MCF 10A (cell line): Measurements from ENCODE around the gene ZFP92. TPM values are rescaled to one million over a fixed set of nuclear protein-coding genes. Genes with fewer than 3 reads are reported as not detected.

Experiments
- BruUV-seq: library from RNA; stranded (reverse); fragments of 400-500 nt; replicated peaks from 2 replicates; lab custom pipeline; 2021; lab: Mats Ljungman, UMichigan
- CTCF ChIA-PET: fragments of 300-600 bp; sonication (Branson Sonifier 250); formaldehyde crosslinking; extraction: SDS; loops from one replicate; lab custom pipeline; 2021; ENCODE audit warnings: antibody characterized with exemption, inconsistent platforms; lab: Yijun Ruan, JAX
- POLR2A ChIA-PET: fragments of 300-600, 350-650 bp; sonication (Branson Sonifier 250); formaldehyde crosslinking; extraction: SDS; loops from one replicate; lab custom pipeline; 2020; ENCODE audit warnings: antibody characterized with exemption, inconsistent platforms; lab: Yijun Ruan, JAX
- DNase-seq: peaks from one replicate; pipeline ENCODE4 v3.0.0-alpha.2; 2018; ENCODE audit not compliant: unreplicated experiment
- H3K27ac Mint-ChIP-seq: one replicate; pipeline ENCODE4 v1.8.0; 2022; ENCODE audit warnings: mild to moderate bottlenecking, low read depth, mixed read lengths; ENCODE audit not compliant: unreplicated experiment
- H3K27me3 Mint-ChIP-seq: one replicate; pipeline ENCODE4 v1.8.0; 2022; ENCODE audit warnings: mixed read lengths; ENCODE audit not compliant: insufficient read depth, unreplicated experiment
- H3K36me3 Mint-ChIP-seq: one replicate; pipeline ENCODE4 v1.8.0; 2022; ENCODE audit warnings: mild to moderate bottlenecking, moderate library complexity, mixed read lengths; ENCODE audit not compliant: insufficient read depth, unreplicated experiment
- H3K4me1 Mint-ChIP-seq: one replicate; pipeline ENCODE4 v1.8.0; 2022; ENCODE audit warnings: mixed read lengths; ENCODE audit not compliant: insufficient read depth, unreplicated experiment
- H3K4me3 Mint-ChIP-seq: one replicate; pipeline ENCODE4 v1.8.0; 2022; ENCODE audit warnings: mild to moderate bottlenecking, moderate library complexity, mixed read lengths; ENCODE audit not compliant: unreplicated experiment
- H3K9me3 Mint-ChIP-seq: one replicate; pipeline ENCODE4 v1.8.0; 2022; ENCODE audit warnings: mixed read lengths; ENCODE audit not compliant: unreplicated experiment
- intact Hi-C: fragments of 100-400 bp; cut with micrococcal nuclease; formaldehyde crosslinking; loops from 2 replicates; pipeline ENCODE4 v1.14.1; 2022
- total RNA-seq: library from RNA; stranded (reverse); gene quantifications from 2 replicates; pipeline ENCODE4 v1.2.3, GENCODE V29; 2022
- TF ChIP-seq, protein P1 (sequence below): fragments of 200-600 bp; IDR thresholded peaks from one replicate; pipeline ENCODE4 v1.8.0; 2022; ENCODE audit warnings: antibody characterized with exemption, mild to moderate bottlenecking; ENCODE audit not compliant: unreplicated experiment

ZFP92 gene
- total RNA-seq, 1 experiment from 2014 or later, result not detected

GRCh38 chrX:153378607-153379006 is 32.7 kb upstream of the ZFP92 start:
- no peak for DNase-seq
- H3K36me3 Mint-ChIP-seq, result no peaks in the 10 kb centered on the region
- H3K27ac Mint-ChIP-seq, result no peak overlapping the region
- H3K27me3 Mint-ChIP-seq, result no peaks in the 10 kb centered on the region
- BruUV-seq, result no TSS peak
- intact Hi-C loops, result no loop called here
- CTCF ChIA-PET, result interaction anchor here (0.9 kb wide), 1 partner anchor 8 kb away, joined by 3 read pairs; no protein-coding TSS in a partner anchor
- POLR2A ChIA-PET, result no interaction called here
- no peaks in the 10 kb centered on the region for H3K4me1 Mint-ChIP-seq
- TF ChIP-seq, protein P1, sequence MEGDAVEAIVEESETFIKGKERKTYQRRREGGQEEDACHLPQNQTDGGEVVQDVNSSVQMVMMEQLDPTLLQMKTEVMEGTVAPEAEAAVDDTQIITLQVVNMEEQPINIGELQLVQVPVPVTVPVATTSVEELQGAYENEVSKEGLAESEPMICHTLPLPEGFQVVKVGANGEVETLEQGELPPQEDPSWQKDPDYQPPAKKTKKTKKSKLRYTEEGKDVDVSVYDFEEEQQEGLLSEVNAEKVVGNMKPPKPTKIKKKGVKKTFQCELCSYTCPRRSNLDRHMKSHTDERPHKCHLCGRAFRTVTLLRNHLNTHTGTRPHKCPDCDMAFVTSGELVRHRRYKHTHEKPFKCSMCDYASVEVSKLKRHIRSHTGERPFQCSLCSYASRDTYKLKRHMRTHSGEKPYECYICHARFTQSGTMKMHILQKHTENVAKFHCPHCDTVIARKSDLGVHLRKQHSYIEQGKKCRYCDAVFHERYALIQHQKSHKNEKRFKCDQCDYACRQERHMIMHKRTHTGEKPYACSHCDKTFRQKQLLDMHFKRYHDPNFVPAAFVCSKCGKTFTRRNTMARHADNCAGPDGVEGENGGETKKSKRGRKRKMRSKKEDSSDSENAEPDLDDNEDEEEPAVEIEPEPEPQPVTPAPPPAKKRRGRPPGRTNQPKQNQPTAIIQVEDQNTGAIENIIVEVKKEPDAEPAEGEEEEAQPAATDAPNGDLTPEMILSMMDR, result no peak
- no peaks in the 10 kb centered on the region for H3K9me3 Mint-ChIP-seq
- H3K4me3 Mint-ChIP-seq, result no peak overlapping the region

DNA sequence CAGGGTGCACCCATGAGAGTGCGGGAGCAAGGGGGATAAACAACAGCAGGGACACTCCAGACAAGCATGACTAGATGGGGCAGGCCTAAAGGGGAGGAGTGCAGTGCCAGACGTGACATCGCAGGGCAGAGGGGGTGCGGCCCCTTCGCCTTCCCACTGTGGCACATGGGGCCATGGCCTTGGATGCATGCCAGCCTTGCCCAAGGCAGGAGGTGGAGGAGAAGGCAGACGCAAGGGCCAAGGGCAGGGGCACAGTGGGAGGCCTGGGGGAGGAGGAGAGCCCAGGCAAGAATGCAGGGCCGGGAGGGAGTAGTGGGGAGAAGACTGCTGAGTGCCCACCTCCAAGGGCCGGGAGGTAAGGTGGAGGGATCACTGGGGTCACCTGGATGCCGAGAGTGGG is 31.8 kb upstream of the ZFP92 start:
- DNase-seq, result no peak
- TF ChIP-seq, protein P1, result no peak
- CTCF ChIA-PET, result no interaction called here
- no TSS peak for BruUV-seq
- Mint-ChIP-seq H3K4me3 (no peak overlapping the region), H3K9me3 (no peaks in the 10 kb centered on the region), H3K27ac (peak overlapping the region; percentile 11), H3K27me3 (no peaks in the 10 kb centered on the region), H3K4me1 (no peaks in the 10 kb centered on the region), H3K36me3 (no peaks in the 10 kb centered on the region)
- intact Hi-C loops, result no loop called here
- POLR2A ChIA-PET, result no interaction called here

GRCh38 chrX:153379971-153380581 is 31.2 kb upstream of the ZFP92 start:
- H3K27ac Mint-ChIP-seq, result no peak overlapping the region
- no TSS peak for BruUV-seq
- no peaks in the 10 kb centered on the region for H3K4me1 Mint-ChIP-seq
- no peak for DNase-seq
- ChIA-PET POLR2A (no interaction called here), CTCF (interaction anchor here (0.8 kb wide), 1 partner anchor 42 kb away, joined by 5 read pairs; no protein-coding TSS in a partner anchor)
- TF ChIP-seq, protein P1, result no peak
- H3K27me3 Mint-ChIP-seq, result no peaks in the 10 kb centered on the region
- intact Hi-C loops, result no loop called here
- H3K36me3 Mint-ChIP-seq, result no peaks in the 10 kb centered on the region
- no peaks in the 10 kb centered on the region for H3K9me3 Mint-ChIP-seq
- no peak overlapping the region for H3K4me3 Mint-ChIP-seq

GRCh38 chrX:153380691-153381090 is 30.6 kb upstream of the ZFP92 start:
- no peak overlapping the region for H3K27ac Mint-ChIP-seq
- no peak overlapping the region for H3K4me3 Mint-ChIP-seq
- no peaks in the 10 kb centered on the region for H3K36me3 Mint-ChIP-seq
- intact Hi-C loops, result no loop called here
- BruUV-seq, result no TSS peak
- H3K27me3 Mint-ChIP-seq, result no peaks in the 10 kb centered on the region
- H3K4me1 Mint-ChIP-seq, result no peaks in the 10 kb centered on the region
- no peak for DNase-seq
- TF ChIP-seq, protein P1, result no peak
- no peaks in the 10 kb centered on the region for H3K9me3 Mint-ChIP-seq
- CTCF ChIA-PET, result interaction anchor here (0.6 to 0.8 kb wide), 2 partner anchors 43 to 1338 kb away, joined by 5 read pairs; no protein-coding TSS in a partner anchor
- POLR2A ChIA-PET, result no interaction called here
